Measurements from ENCODE around the gene LRRC71.

The LRRC71 gene

GRCh38 chr1:156920233-156921052 lies at the start of gene LRRC71:
TSS of gene LRRC71 (plus strand) at chr1:156920632. CDS start at chr1:156920804, 172 bp downstream.
- DNase-seq (ENCODE audit: extremely low read depth in 1 of 2, low read depth in 1 of 2), result peak in 1 of 2 donors; percentile 48

- no peak for DNase-seq (ENCODE audit: extremely low read depth in 1 of 2, low read depth in 1 of 2)
Measured at GRCh38 chr1:156873659-156874058, 46.8 kb upstream of the LRRC71 start.

GRCh38 chr1:156874142-156874541 lies 46.3 kb upstream of the LRRC71 start:
- no peak for DNase-seq (ENCODE audit: extremely low read depth in 1 of 2, low read depth in 1 of 2)

- no peak for DNase-seq (ENCODE audit: extremely low read depth in 1 of 2, low read depth in 1 of 2)
Measured at GRCh38 chr1:156874572-156875340, 45.7 kb upstream of the LRRC71 start.

- no peak for DNase-seq (ENCODE audit: extremely low read depth in 1 of 2, low read depth in 1 of 2)
Measured at GRCh38 chr1:156875341-156875615, 45.2 kb upstream of the LRRC71 start.

GRCh38 chr1:156876281-156876680 lies 44.2 kb upstream of the LRRC71 start:
- DNase-seq (ENCODE audit: extremely low read depth in 1 of 2, low read depth in 1 of 2), result no peak

- no peak for DNase-seq (ENCODE audit: extremely low read depth in 1 of 2, low read depth in 1 of 2)
Measured at GRCh38 chr1:156877433-156878170, 42.8 kb upstream of the LRRC71 start.

GRCh38 chr1:156879876-156880275 lies 40.6 kb upstream of the LRRC71 start:
- no peak for DNase-seq (ENCODE audit: extremely low read depth in 1 of 2, low read depth in 1 of 2)

GRCh38 chr1:156880473-156880872 lies 40.0 kb upstream of the LRRC71 start:
- no peak for DNase-seq (ENCODE audit: extremely low read depth in 1 of 2, low read depth in 1 of 2)

- no peak for DNase-seq (ENCODE audit: extremely low read depth in 1 of 2, low read depth in 1 of 2)
Measured at GRCh38 chr1:156881101-156881500, 39.3 kb upstream of the LRRC71 start.

- DNase-seq (ENCODE audit: extremely low read depth in 1 of 2, low read depth in 1 of 2), result no peak
Measured at GRCh38 chr1:156881663-156882062, 38.8 kb upstream of the LRRC71 start.

GRCh38 chr1:156882543-156882942 lies 37.9 kb upstream of the LRRC71 start:
- no peak for DNase-seq (ENCODE audit: extremely low read depth in 1 of 2, low read depth in 1 of 2)

- DNase-seq (ENCODE audit: extremely low read depth in 1 of 2, low read depth in 1 of 2), result no peak
Measured at GRCh38 chr1:156883919-156884318, 36.5 kb upstream of the LRRC71 start.

GRCh38 chr1:156884560-156885184 lies 35.8 kb upstream of the LRRC71 start:
- DNase-seq (ENCODE audit: extremely low read depth in 1 of 2, low read depth in 1 of 2), result no peak

GRCh38 chr1:156885314-156885713 lies 35.1 kb upstream of the LRRC71 start:
- DNase-seq (ENCODE audit: extremely low read depth in 1 of 2, low read depth in 1 of 2), result no peak

GRCh38 chr1:156885880-156886355 lies 34.5 kb upstream of the LRRC71 start:
- no peak for DNase-seq (ENCODE audit: extremely low read depth in 1 of 2, low read depth in 1 of 2)

- no peak for DNase-seq (ENCODE audit: extremely low read depth in 1 of 2, low read depth in 1 of 2)
Measured at GRCh38 chr1:156886583-156887281, 33.7 kb upstream of the LRRC71 start.

GRCh38 chr1:156887317-156887716 lies 33.1 kb upstream of the LRRC71 start:
- DNase-seq (ENCODE audit: extremely low read depth in 1 of 2, low read depth in 1 of 2), result no peak

GRCh38 chr1:156887734-156888133 lies 32.7 kb upstream of the LRRC71 start:
- no peak for DNase-seq (ENCODE audit: extremely low read depth in 1 of 2, low read depth in 1 of 2)

GRCh38 chr1:156889802-156890580 lies 30.4 kb upstream of the LRRC71 start:
- peak in 1 of 2 donors; percentile 40 for DNase-seq (ENCODE audit: extremely low read depth in 1 of 2, low read depth in 1 of 2)

Data from activated CD8-positive, alpha-beta memory T cell treated with anti-CD3 and anti-CD28 coated beads for 1 hour (primary cell).